Islet precursor cell (in vitro differentiated cells): ENCODE results near the gene OR5K1.

Experiments used
- DNase-seq: peaks from one replicate; pipeline ENCODE4 v3.0.0-alpha.2; 2018

The OR5K1 gene

GRCh38 chr3:98518816-98519215, 55.8 kb downstream of the OR5K1 start:
- DNase-seq: no peak

GRCh38 chr3:98519351-98519750, 56.4 kb downstream of the OR5K1 start:
- DNase-seq: no peak

GRCh38 chr3:98521897-98522543, 59.0 kb downstream of the OR5K1 start:
- DNase-seq: peak; percentile 69
